GM04504 (cell line): ENCODE data around the gene CCL16.

Source experiments
- DNase-seq: peaks from one replicate; pipeline ENCODE4 v3.0.0-alpha.2; 2012; ENCODE audit warnings: low read depth

Gene CCL16

DNA sequence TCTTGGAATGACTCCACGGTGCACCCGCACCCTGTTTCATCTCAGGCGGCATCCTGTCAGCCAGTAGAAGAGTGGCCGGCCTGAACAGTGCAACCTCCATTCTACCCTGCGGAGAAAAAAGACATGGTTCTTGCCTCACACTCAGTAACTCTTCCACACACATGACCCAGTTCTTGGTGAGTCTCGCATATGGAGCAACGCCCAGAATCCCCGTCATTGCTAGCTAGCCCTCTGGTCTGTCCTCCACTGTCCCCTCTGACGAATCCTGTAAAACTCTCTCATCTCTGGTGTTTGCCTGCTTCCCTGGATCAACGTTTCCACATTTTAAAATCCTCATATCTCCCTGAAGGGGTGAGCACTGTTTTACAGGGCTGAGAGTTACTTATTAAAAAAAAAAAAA is 46.5 kb downstream of the CCL16 start:
- DNase-seq, result no peak

DNA sequence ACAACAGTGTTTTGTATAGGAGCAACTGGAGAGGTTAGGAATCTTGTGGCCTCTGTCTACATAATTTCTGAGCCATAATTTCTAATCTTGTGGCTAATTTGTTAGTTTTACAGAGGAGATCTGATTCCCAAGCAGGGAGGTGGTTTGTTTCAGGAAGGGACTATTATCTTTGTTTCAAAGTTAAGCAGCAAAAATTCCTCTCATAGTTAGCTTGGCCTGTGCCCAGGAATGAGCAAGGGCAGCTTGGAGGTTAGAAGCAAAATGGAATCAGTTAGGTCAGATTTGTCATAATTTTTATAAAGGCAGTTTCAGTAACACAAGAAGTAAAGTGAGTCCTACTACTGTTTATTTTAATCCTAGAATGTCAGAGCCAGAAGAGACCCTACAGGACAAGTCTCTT is 48.7 kb downstream of the CCL16 start:
- DNase-seq, result no peak

DNA sequence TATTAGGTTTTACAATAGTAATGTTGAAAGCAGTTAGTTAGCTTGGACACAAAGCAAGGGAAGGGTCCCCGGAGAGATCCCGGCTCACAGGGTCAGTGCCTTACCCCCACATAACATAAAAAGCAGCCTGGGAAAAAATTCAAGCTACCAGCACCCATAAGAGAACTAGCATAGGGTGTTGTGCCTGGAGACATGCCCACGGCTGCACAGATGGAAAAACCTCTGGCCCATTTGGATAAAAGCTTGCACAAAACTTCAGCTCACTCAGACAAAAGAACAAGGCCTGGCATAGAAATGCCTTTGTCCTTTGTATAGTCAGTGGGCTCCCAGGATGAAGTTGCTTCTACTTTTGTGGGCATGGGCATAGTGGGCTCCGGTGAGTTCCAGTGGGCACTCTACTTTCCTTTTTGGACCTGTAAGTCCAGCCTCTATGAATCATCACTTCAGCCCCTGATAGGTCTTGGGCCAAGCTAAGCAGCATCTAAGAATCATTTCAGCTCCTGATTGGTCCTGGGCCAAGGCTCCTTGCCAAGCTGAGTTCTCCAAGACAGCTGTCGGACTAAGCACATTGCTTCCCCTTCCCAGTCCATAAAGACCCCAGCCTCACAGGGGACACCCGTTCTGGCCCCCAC is 49.4 kb downstream of the CCL16 start:
- DNase-seq, result no peak

DNA sequence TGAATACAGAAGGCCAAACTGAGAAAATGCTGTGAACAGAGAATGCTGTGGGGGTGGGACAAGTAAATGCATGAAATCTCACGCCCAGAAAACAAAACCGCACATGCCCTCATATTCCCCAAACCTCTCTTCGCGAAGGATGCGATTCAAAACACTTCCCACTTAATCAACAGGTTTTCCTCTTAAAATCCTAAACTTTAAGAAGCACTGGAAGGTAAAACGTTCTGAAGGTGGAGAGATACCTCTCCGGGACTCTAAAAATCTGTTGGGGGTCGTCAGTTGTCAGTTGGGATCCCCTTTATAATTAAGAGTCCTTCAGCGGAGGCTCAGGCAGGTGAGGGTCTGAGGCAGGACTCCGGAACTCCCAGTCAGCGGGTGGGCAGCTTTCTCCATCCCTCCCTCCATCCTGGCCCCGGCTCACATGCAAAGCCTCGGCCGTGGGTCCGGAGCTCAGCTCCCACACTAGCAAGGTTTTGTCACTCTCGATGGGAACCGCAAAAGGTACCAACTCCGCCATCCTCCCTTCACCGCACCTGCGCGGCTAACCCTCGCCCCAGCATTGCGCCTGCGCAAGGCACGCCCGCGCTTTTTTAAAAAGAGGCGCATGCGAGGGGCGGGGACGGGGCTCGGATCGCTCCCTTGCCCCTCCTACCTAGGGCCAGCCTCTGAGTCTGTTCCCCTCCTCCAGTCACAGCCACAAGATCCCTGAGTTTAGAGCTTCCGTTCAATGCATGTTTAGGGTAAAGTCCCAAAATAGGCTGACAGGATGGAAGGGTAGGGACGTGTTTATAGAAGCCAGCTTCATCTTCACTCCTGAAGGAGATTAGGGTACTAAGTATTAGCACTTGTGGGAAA is 50.9 kb downstream of the CCL16 start, which contains the start of gene RDM1:
Gene RDM1, minus strand, starts transcription at position 563 of the 855 bp plus-strand sequence. Its CDS starts 46 bp downstream, at position 517.
- no peak for DNase-seq

DNA sequence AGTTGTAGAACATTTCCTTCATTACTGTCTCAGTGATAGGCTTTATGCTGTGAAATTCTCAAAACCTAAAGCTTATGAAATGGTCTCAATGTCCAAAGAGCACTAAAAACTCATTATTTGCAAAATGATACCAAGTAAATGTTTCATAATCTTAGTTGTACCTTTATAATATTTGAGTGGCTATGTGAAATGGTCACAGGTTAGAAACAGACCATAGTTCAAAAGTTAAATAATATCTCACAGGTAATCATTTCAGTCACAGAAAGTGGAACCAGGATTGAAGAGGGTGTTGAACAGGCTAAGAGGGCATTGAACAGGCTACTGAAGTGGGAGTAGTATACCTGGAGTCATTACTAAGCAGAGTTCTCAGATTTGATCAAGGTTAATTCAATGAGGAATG is 53.6 kb downstream of the CCL16 start:
- DNase-seq, result no peak
